ENCODE measurements around the gene TNNT2.

The TNNT2 gene

DNA sequence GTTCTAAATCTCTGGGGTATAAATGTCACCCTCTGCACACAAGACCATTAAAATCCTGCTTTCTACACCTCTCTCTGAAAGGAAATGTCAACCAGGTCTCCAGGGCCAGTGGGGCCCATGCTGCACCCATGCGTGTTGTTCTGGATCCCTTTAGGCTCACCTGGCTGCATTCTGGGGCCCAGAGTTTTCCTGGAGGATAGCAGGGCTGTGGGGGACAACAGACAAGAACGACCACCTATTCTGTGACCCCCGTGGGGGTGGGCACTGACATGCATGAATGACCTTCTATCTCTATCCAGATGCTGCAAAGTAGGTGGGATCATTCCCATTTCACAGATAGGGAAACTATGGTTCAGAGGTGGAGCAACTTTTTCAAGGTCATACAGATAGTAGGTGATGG lies 41.6 kb downstream of the TNNT2 start:
- TF ChIP-seq, protein P1, sequence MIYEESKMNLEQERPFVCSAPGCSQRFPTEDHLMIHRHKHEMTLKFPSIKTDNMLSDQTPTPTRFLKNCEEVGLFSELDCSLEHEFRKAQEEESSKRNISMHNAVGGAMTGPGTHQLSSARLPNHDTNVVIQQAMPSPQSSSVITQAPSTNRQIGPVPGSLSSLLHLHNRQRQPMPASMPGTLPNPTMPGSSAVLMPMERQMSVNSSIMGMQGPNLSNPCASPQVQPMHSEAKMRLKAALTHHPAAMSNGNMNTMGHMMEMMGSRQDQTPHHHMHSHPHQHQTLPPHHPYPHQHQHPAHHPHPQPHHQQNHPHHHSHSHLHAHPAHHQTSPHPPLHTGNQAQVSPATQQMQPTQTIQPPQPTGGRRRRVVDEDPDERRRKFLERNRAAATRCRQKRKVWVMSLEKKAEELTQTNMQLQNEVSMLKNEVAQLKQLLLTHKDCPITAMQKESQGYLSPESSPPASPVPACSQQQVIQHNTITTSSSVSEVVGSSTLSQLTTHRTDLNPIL (CRISPR knock-in tag; IDR thresholded peaks at IDR 0.05; ENCODE audit: low read depth) = no peak
- no peak for TF ChIP-seq CSDC2 (CRISPR knock-in tag; IDR thresholded peaks at IDR 0.05)
- TF ChIP-seq ESRRG (CRISPR knock-in tag; IDR thresholded peaks at IDR 0.05) = no peak
- no peak for TF ChIP-seq ZNF565 (CRISPR knock-in tag; conservative IDR thresholded peaks at IDR 0.05; ENCODE audit: low read depth)
- ATAC-seq = no peak

DNA sequence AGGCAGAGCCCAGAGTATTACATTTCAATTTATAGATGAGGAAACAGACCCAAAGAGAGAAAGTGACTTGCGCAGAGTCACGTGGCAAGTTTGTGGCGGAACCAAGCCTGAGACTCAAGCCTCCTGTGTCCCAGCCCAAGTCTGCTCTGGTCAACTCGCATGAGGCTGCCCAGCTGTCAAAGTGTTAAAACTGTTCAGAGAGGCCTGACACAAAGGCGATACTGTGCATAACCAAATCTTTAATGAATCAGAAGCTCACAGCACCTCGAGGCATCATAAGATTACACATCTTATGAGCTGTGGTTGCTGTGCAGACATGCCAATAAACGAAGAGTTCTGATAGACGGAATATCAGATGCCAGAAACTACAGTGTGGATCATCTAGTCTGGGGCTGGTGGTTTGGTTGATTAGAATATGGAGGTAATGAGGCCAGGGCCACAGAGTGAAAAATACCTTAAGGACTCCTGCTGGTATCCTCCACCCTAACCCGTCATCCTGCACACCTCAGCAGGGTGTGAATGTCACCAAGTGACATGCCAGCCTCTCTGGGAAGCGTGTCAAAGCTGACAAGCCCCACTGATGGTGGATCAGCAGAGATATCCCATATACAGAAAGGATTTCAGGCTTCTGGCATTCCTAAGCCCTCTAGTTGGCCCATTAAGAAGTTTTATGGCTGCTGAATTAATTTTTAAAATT lies 42.2 kb downstream of the TNNT2 start:
- no peak for ATAC-seq
- no peak for TF ChIP-seq OSR1 (CRISPR knock-in tag; IDR thresholded peaks at IDR 0.05)
- TF ChIP-seq, protein P1 (CRISPR knock-in tag; IDR thresholded peaks at IDR 0.05; ENCODE audit: low read depth) = no peak

DNA sequence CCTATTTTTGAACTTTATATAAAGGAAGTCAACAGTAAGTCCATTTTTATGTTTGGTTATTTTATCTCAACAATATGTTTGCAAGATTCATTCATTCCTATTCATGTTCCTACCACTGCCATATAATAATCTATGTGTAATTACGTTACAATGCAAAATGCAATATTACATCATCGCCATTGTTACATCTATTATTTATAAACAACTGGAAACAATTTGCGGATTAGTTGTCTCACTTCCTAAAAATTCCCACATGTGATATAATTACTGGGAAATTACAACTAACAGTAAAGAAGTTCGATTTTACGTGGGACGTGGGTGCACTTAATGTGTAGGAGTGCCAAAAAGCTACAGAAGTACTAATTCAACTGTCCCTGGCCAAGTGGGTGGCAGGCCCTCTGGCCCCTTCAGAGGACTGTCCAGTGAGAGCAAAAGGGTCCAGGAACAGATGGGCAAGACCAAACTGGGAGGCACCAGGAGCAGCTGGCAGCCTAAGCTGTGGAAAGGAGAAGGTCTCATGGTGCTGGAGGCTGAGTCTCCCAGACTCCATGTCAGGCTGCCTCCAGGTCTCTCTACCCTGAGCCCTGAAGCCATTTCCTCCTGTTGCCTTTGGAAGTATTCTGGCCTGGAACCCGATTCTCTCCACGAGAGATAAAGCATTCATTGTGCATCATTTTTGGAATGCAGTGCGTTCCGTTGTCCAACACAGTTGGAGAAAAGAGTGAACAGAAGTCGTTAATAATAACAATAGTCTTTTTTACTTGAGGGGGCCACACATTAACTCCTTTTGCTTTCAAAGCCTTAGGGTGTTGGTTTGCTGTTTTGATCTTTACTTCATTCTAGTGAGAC lies 42.9 kb downstream of the TNNT2 start:
- TF ChIP-seq SNAI2 (CRISPR knock-in tag; IDR thresholded peaks at IDR 0.05) (no peak), GLIS3 (CRISPR knock-in tag; IDR thresholded peaks at IDR 0.05) (no peak), ZFP3 (CRISPR knock-in tag; IDR thresholded peaks at IDR 0.05) (no peak), ESRRG (CRISPR knock-in tag; IDR thresholded peaks at IDR 0.05) (no peak), ZC3H10 (CRISPR knock-in tag; IDR thresholded peaks at IDR 0.05) (no peak)
- TF ChIP-seq, protein P2, sequence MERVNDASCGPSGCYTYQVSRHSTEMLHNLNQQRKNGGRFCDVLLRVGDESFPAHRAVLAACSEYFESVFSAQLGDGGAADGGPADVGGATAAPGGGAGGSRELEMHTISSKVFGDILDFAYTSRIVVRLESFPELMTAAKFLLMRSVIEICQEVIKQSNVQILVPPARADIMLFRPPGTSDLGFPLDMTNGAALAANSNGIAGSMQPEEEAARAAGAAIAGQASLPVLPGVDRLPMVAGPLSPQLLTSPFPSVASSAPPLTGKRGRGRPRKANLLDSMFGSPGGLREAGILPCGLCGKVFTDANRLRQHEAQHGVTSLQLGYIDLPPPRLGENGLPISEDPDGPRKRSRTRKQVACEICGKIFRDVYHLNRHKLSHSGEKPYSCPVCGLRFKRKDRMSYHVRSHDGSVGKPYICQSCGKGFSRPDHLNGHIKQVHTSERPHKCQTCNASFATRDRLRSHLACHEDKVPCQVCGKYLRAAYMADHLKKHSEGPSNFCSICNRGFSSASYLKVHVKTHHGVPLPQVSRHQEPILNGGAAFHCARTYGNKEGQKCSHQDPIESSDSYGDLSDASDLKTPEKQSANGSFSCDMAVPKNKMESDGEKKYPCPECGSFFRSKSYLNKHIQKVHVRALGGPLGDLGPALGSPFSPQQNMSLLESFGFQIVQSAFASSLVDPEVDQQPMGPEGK (CRISPR knock-in tag; IDR thresholded peaks at IDR 0.05; ENCODE audit: borderline replicate concordance) = no peak
- ATAC-seq = no peak

DNA sequence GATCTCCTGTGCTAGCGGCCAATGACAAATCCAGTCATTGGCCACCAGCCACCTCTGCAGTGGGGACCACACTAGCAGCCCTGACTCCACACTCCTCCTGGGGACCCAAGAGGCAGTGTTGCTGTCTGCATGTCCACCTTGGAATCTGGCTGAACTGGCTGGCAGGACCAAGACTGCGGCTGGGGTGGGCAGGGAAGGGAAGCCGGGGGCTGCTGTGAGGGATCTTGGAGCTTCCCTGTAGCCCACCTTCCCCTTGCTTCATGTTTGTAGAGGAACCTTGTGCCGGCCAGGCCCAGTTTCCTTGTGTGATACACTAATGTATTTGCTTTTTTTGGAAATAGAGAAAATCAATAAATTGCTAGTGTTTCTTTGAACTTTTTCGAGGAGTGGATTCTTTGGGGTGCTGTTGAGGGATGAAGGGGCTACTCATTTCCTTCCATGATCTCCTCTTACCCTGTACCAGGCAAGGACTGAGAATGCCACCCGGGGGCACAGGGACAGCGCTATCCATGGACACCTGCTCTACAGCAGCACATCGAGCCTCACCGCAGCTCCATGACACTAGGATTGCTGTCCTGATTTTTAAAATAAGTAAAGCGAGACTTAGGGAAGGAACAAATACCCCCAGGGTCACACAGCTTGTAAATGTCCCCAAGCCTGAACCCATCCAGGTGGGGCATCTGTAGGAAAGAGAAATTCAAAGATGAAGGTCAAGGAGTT lies 44.7 kb downstream of the TNNT2 start:
- no peak for ATAC-seq
- no peak for TF ChIP-seq SNAI2 (CRISPR knock-in tag; IDR thresholded peaks at IDR 0.05)
- TF ChIP-seq, protein P3, sequence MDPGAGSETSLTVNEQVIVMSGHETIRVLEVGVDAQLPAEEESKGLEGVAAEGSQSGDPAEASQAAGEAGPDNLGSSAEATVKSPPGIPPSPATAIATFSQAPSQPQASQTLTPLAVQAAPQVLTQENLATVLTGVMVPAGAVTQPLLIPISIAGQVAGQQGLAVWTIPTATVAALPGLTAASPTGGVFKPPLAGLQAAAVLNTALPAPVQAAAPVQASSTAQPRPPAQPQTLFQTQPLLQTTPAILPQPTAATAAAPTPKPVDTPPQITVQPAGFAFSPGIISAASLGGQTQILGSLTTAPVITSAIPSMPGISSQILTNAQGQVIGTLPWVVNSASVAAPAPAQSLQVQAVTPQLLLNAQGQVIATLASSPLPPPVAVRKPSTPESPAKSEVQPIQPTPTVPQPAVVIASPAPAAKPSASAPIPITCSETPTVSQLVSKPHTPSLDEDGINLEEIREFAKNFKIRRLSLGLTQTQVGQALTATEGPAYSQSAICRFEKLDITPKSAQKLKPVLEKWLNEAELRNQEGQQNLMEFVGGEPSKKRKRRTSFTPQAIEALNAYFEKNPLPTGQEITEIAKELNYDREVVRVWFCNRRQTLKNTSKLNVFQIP (CRISPR knock-in tag; IDR thresholded peaks at IDR 0.05; ENCODE audit: borderline replicate concordance, low read depth) = no peak
- no peak for TF ChIP-seq ZC3H10 (CRISPR knock-in tag; IDR thresholded peaks at IDR 0.05)
- TF ChIP-seq, protein P4, sequence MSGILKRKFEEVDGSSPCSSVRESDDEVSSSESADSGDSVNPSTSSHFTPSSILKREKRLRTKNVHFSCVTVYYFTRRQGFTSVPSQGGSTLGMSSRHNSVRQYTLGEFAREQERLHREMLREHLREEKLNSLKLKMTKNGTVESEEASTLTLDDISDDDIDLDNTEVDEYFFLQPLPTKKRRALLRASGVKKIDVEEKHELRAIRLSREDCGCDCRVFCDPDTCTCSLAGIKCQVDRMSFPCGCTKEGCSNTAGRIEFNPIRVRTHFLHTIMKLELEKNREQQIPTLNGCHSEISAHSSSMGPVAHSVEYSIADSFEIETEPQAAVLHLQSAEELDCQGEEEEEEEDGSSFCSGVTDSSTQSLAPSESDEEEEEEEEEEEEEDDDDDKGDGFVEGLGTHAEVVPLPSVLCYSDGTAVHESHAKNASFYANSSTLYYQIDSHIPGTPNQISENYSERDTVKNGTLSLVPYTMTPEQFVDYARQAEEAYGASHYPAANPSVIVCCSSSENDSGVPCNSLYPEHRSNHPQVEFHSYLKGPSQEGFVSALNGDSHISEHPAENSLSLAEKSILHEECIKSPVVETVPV (CRISPR knock-in tag; IDR thresholded peaks at IDR 0.05) = no peak
- TF ChIP-seq TOX (CRISPR knock-in tag; IDR thresholded peaks at IDR 0.05; ENCODE audit: borderline replicate concordance) = no peak
- TF ChIP-seq, protein P1 (CRISPR knock-in tag; IDR thresholded peaks at IDR 0.05; ENCODE audit: low read depth) = no peak
- no peak for TF ChIP-seq ZNF70 (CRISPR knock-in tag; IDR thresholded peaks at IDR 0.05)
- TF ChIP-seq, protein P2 (CRISPR knock-in tag; IDR thresholded peaks at IDR 0.05; ENCODE audit: borderline replicate concordance) = no peak
- TF ChIP-seq ARNTL (CRISPR knock-in tag; IDR thresholded peaks at IDR 0.05; ENCODE audit: borderline replicate concordance, low read depth) = no peak
- no peak for TF ChIP-seq ISL1 (CRISPR knock-in tag; IDR thresholded peaks at IDR 0.05)
- no peak for TF ChIP-seq TCF4 (CRISPR knock-in tag; IDR thresholded peaks at IDR 0.05; ENCODE audit: borderline replicate concordance)
- TF ChIP-seq OSR1 (CRISPR knock-in tag; IDR thresholded peaks at IDR 0.05) = no peak
- TF ChIP-seq ZNF565 (CRISPR knock-in tag; conservative IDR thresholded peaks at IDR 0.05; ENCODE audit: low read depth) = no peak
- TF ChIP-seq ZNF8 (CRISPR knock-in tag; IDR thresholded peaks at IDR 0.05) = no peak
- no peak for TF ChIP-seq RARB (CRISPR knock-in tag; IDR thresholded peaks at IDR 0.05)
